HepG2 (cell line): ENCODE measurements around the gene PLSCR3. TPM values are rescaled to one million over a fixed set of nuclear protein-coding genes. Genes with fewer than 3 reads are reported as not detected.
A peak's percentile ranks its signal among the peaks of the same experiment; 100 is the strongest.

Source experiments
- FOXM1 ChIP-seq: sonication (generic); formaldehyde crosslinking; IDR thresholded peaks from 2 replicates; pipeline ENCODE4 v1.5.0; 2020; ENCODE audit warnings: missing genetic modification reagents
- JDP2 ChIP-seq: sonication (generic); formaldehyde crosslinking; IDR thresholded peaks from 2 replicates; pipeline ENCODE4 v1.8.1; 2022; ENCODE audit warnings: missing genetic modification reagents, borderline replicate concordance
- KAT2B ChIP-seq: fragments of 150-350 bp; IDR thresholded peaks from 2 replicates; pipeline ENCODE4 v1.6.1; 2014; ENCODE audit warnings: low read depth, low read length, borderline replicate concordance
- MATR3 ChIP-seq: sonication (generic); formaldehyde crosslinking; IDR thresholded peaks from 2 replicates; pipeline ENCODE4 v1.4.0; 2020; ENCODE audit warnings: missing genetic modification reagents
- NCOR1 ChIP-seq: fragments of 200-600 bp; sonication (generic); IDR thresholded peaks from 2 replicates; pipeline ENCODE4 v1.7.0; 2017; ENCODE audit warnings: antibody characterized with exemption, low read length, borderline replicate concordance
- PCBP2 ChIP-seq: fragments of 200-400 bp; formaldehyde crosslinking; optimal IDR thresholded peaks from 2 replicates; pipeline ENCODE3; 2018; ENCODE audit warnings: low read length, low read depth; ENCODE audit not compliant: poor library complexity, severe bottlenecking
- YEATS4 ChIP-seq: sonication (generic); formaldehyde crosslinking; IDR thresholded peaks from 2 replicates; pipeline ENCODE4 v1.4.0; 2020; ENCODE audit warnings: missing genetic modification reagents, borderline replicate concordance
- polyA plus RNA-seq, 8 experiments: library from polyadenylated mRNA; depleted of rRNA in 3 of 8; stranded (reverse) in 7 of 8; unstranded in 1 of 8; fragments of >200 nt; fragmentation: Illumina TruSeq in 4 of 8; extraction: Trizol in 4 of 8; gene quantifications; 2 replicates each; pipeline versions ENCODE4 v1.2.1 to v1.2.3, GENCODE V29; 2011 to 2016; ENCODE audit warnings: low read depth in 4 of 8, missing spikeins in 1 of 8, mixed read lengths in 1 of 8; ENCODE audit not compliant: insufficient read depth in 1 of 8
- total RNA-seq, 5 experiments: library from RNA; depleted of rRNA; stranded (reverse); fragments of >200 nt; fragmentation: Illumina TruSeq; extraction: Trizol; gene quantifications; 2 replicates each; pipeline ENCODE4 v1.2.3, GENCODE V29; 2016; ENCODE audit warnings: low read depth in 1 of 5
- TF ChIP-seq, protein P1 (sequence below): sonication (generic); formaldehyde crosslinking; IDR thresholded peaks from 2 replicates; pipeline ENCODE4 v1.5.0; 2020; ENCODE audit warnings: mild to moderate bottlenecking, missing genetic modification reagents, moderate library complexity
- TF ChIP-seq, protein P2 (sequence below): sonication (generic); formaldehyde crosslinking; IDR thresholded peaks from 2 replicates; pipeline ENCODE4 v1.5.0; 2020; ENCODE audit warnings: mild to moderate bottlenecking, missing genetic modification reagents
- TF ChIP-seq, protein P3 (sequence below): IDR thresholded peaks from 2 replicates; pipeline ENCODE4 v1.6.1; 2016; ENCODE audit warnings: low read depth, borderline replicate concordance
- TF ChIP-seq, protein P4 (sequence below): sonication (generic); formaldehyde crosslinking; IDR thresholded peaks from 2 replicates; pipeline ENCODE4 v1.4.0; 2020; ENCODE audit warnings: missing genetic modification reagents
- TF ChIP-seq, protein P5 (sequence below): sonication (generic); formaldehyde crosslinking; conservative IDR thresholded peaks from 2 replicates; pipeline ENCODE4 v1.8.0; 2022; ENCODE audit warnings: missing genetic modification reagents
- TF ChIP-seq, protein P6 (sequence below): sonication (generic); formaldehyde crosslinking; IDR thresholded peaks from 2 replicates; pipeline ENCODE4 v1.5.0; 2020; ENCODE audit warnings: missing genetic modification reagents

The PLSCR3 gene
- total and polyA plus RNA-seq, 2 of the 13 experiments (the other 11 are each of a cell fraction or from before 2014, with no cell fraction given) = 5.6 to 6.2 TPM

DNA sequence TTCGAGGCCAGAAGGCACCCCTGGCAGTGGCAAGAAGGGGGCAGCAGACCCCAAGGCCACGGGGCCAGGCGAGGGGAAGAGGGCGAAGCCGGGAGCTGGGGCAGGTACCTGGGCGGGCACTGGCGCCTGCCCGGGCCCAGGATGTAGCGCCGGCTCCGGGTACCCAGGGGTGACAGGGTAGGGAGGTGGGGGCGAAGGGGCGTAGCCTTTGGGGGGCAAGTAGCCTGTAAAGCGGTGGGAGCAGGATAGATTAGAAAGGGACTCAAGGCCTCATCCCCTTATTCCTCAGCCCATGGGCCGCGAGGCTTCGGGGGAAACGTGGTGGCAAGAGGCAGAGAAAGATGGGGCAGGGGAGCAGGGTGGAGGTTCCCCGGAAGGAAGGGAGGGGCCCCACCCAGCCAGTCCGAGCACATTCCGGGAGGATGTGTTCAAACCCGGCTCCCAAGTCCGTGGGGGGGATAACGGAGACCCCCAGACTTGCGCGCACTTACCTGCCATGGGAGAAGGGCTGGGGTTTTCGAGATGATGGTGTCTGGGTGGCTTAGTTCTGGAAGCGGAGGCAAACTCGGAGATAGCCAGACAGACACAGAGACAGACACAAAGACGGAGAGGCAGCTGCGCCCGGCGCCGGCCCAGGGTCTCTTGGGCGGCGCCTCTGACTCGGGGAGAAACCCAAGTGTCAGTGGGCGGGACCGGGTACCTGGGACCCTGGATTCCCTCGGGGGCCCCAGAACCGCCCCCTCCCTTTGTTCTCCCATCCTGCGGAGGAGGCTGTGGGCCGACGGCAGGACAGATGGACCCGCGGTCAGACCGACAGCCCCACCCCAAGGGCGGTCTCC, 493 bp downstream of the PLSCR3 start (continued):
- TF ChIP-seq, protein P1, sequence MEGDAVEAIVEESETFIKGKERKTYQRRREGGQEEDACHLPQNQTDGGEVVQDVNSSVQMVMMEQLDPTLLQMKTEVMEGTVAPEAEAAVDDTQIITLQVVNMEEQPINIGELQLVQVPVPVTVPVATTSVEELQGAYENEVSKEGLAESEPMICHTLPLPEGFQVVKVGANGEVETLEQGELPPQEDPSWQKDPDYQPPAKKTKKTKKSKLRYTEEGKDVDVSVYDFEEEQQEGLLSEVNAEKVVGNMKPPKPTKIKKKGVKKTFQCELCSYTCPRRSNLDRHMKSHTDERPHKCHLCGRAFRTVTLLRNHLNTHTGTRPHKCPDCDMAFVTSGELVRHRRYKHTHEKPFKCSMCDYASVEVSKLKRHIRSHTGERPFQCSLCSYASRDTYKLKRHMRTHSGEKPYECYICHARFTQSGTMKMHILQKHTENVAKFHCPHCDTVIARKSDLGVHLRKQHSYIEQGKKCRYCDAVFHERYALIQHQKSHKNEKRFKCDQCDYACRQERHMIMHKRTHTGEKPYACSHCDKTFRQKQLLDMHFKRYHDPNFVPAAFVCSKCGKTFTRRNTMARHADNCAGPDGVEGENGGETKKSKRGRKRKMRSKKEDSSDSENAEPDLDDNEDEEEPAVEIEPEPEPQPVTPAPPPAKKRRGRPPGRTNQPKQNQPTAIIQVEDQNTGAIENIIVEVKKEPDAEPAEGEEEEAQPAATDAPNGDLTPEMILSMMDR (CRISPR knock-in tag) = 0 out of 2 replicates have a peak, but pooled peaks have one; percentile 10
- TF ChIP-seq PCBP2 = no peak
- no peak for TF ChIP-seq JDP2
- TF ChIP-seq, protein P2, sequence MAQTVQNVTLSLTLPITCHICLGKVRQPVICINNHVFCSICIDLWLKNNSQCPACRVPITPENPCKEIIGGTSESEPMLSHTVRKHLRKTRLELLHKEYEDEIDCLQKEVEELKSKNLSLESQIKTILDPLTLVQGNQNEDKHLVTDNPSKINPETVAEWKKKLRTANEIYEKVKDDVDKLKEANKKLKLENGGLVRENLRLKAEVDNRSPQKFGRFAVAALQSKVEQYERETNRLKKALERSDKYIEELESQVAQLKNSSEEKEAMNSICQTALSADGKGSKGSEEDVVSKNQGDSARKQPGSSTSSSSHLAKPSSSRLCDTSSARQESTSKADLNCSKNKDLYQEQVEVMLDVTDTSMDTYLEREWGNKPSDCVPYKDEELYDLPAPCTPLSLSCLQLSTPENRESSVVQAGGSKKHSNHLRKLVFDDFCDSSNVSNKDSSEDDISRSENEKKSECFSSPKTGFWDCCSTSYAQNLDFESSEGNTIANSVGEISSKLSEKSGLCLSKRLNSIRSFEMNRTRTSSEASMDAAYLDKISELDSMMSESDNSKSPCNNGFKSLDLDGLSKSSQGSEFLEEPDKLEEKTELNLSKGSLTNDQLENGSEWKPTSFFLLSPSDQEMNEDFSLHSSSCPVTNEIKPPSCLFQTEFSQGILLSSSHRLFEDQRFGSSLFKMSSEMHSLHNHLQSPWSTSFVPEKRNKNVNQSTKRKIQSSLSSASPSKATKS (CRISPR knock-in tag) = no peak
- no peak for TF ChIP-seq FOXM1 (CRISPR knock-in tag)
- no peak for TF ChIP-seq YEATS4 (CRISPR knock-in tag)
- TF ChIP-seq KAT2B = no peak
- TF ChIP-seq, protein P3, sequence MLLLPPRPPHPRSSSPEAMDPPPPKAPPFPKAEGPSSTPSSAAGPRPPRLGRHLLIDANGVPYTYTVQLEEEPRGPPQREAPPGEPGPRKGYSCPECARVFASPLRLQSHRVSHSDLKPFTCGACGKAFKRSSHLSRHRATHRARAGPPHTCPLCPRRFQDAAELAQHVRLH (CRISPR knock-in tag) = no peak
- TF ChIP-seq, protein P4, sequence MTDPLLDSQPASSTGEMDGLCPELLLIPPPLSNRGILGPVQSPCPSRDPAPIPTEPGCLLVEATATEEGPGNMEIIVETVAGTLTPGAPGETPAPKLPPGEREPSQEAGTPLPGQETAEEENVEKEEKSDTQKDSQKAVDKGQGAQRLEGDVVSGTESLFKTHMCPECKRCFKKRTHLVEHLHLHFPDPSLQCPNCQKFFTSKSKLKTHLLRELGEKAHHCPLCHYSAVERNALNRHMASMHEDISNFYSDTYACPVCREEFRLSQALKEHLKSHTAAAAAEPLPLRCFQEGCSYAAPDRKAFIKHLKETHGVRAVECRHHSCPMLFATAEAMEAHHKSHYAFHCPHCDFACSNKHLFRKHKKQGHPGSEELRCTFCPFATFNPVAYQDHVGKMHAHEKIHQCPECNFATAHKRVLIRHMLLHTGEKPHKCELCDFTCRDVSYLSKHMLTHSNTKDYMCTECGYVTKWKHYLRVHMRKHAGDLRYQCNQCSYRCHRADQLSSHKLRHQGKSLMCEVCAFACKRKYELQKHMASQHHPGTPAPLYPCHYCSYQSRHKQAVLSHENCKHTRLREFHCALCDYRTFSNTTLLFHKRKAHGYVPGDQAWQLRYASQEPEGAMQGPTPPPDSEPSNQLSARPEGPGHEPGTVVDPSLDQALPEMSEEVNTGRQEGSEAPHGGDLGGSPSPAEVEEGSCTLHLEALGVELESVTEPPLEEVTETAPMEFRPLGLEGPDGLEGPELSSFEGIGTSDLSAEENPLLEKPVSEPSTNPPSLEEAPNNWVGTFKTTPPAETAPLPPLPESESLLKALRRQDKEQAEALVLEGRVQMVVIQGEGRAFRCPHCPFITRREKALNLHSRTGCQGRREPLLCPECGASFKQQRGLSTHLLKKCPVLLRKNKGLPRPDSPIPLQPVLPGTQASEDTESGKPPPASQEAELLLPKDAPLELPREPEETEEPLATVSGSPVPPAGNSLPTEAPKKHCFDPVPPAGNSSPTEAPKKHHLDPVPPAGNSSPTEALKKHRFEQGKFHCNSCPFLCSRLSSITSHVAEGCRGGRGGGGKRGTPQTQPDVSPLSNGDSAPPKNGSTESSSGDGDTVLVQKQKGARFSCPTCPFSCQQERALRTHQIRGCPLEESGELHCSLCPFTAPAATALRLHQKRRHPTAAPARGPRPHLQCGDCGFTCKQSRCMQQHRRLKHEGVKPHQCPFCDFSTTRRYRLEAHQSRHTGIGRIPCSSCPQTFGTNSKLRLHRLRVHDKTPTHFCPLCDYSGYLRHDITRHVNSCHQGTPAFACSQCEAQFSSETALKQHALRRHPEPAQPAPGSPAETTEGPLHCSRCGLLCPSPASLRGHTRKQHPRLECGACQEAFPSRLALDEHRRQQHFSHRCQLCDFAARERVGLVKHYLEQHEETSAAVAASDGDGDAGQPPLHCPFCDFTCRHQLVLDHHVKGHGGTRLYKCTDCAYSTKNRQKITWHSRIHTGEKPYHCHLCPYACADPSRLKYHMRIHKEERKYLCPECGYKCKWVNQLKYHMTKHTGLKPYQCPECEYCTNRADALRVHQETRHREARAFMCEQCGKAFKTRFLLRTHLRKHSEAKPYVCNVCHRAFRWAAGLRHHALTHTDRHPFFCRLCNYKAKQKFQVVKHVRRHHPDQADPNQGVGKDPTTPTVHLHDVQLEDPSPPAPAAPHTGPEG (CRISPR knock-in tag) = no peak
- TF ChIP-seq MATR3 (CRISPR knock-in tag) = no peak
- TF ChIP-seq, protein P5, sequence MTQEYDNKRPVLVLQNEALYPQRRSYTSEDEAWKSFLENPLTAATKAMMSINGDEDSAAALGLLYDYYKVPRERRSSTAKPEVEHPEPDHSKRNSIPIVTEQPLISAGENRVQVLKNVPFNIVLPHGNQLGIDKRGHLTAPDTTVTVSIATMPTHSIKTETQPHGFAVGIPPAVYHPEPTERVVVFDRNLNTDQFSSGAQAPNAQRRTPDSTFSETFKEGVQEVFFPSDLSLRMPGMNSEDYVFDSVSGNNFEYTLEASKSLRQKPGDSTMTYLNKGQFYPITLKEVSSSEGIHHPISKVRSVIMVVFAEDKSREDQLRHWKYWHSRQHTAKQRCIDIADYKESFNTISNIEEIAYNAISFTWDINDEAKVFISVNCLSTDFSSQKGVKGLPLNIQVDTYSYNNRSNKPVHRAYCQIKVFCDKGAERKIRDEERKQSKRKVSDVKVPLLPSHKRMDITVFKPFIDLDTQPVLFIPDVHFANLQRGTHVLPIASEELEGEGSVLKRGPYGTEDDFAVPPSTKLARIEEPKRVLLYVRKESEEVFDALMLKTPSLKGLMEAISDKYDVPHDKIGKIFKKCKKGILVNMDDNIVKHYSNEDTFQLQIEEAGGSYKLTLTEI (CRISPR knock-in tag) = no peak
- TF ChIP-seq, protein P6, sequence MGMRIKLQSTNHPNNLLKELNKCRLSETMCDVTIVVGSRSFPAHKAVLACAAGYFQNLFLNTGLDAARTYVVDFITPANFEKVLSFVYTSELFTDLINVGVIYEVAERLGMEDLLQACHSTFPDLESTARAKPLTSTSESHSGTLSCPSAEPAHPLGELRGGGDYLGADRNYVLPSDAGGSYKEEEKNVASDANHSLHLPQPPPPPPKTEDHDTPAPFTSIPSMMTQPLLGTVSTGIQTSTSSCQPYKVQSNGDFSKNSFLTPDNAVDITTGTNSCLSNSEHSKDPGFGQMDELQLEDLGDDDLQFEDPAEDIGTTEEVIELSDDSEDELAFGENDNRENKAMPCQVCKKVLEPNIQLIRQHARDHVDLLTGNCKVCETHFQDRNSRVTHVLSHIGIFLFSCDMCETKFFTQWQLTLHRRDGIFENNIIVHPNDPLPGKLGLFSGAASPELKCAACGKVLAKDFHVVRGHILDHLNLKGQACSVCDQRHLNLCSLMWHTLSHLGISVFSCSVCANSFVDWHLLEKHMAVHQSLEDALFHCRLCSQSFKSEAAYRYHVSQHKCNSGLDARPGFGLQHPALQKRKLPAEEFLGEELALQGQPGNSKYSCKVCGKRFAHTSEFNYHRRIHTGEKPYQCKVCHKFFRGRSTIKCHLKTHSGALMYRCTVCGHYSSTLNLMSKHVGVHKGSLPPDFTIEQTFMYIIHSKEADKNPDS (CRISPR knock-in tag) = no peak
- no peak for TF ChIP-seq NCOR1
